SK-N-SH (cell line): ENCODE results near the gene C14orf93.

Source experiments
- CHD2 ChIP-seq: fragments of 150-350 bp; IDR thresholded peaks from 2 replicates; pipeline ENCODE4 v1.6.1; 2018; ENCODE audit warnings: low read length; ENCODE audit not compliant: partially characterized antibody
- EP300 ChIP-seq, 2 experiments: IDR thresholded peaks; 2 replicates each; pipeline versions ENCODE4 v1.4.0 to v1.6.1; 2012; ENCODE audit warnings: borderline replicate concordance in 1 of 2, low read depth in 1 of 2, low read length in 1 of 2
- FOXJ3 ChIP-seq: sonication (generic); formaldehyde crosslinking; IDR thresholded peaks from 2 replicates; pipeline ENCODE4 v1.5.1; 2020; ENCODE audit warnings: mild to moderate bottlenecking, missing genetic modification reagents
- JUND ChIP-seq: IDR thresholded peaks from 2 replicates; pipeline ENCODE4 v1.4.0; 2012
- MXI1 ChIP-seq: IDR thresholded peaks from 2 replicates; pipeline ENCODE4 v1.6.1; 2012; ENCODE audit warnings: mild to moderate bottlenecking, low read depth, low read length, improper control_type of control experiment
- NFIC ChIP-seq: IDR thresholded peaks from 2 replicates; pipeline ENCODE4 v1.4.0; 2012; ENCODE audit warnings: borderline replicate concordance
- POLR2AphosphoS5 ChIP-seq: IDR thresholded peaks from 2 replicates; pipeline ENCODE4 v1.6.1; 2012; ENCODE audit warnings: low read depth, low read length
- RAD21 ChIP-seq: IDR thresholded peaks from 2 replicates; pipeline ENCODE4 v1.6.1; 2012; ENCODE audit warnings: mild to moderate bottlenecking, low read length
- SIN3A ChIP-seq: IDR thresholded peaks from 2 replicates; pipeline ENCODE4 v1.6.1; 2012; ENCODE audit warnings: low read depth, mild to moderate bottlenecking, low read length, moderate library complexity, borderline replicate concordance
- TEAD4 ChIP-seq: IDR thresholded peaks from 2 replicates; pipeline ENCODE4 v1.4.0; 2012; ENCODE audit warnings: mild to moderate bottlenecking, borderline replicate concordance; ENCODE audit not compliant: insufficient read depth
- TF ChIP-seq, protein P1 (sequence below): IDR thresholded peaks from 2 replicates; pipeline ENCODE4 v1.6.1; 2012; ENCODE audit warnings: mild to moderate bottlenecking, low read depth, low read length, moderate library complexity
- TF ChIP-seq, protein P2 (sequence below): fragments of 200-600 bp; sonication (generic); IDR thresholded peaks from 2 replicates; pipeline ENCODE4 v1.6.1; 2017; ENCODE audit warnings: antibody characterized with exemption, mild to moderate bottlenecking, moderate library complexity
- TF ChIP-seq, protein P3 (sequence below): fragments of 150-350 bp; IDR thresholded peaks from 2 replicates; pipeline ENCODE4 v1.6.1; 2017; ENCODE audit warnings: antibody characterized with exemption, low read length, low read depth, borderline replicate concordance

DNA sequence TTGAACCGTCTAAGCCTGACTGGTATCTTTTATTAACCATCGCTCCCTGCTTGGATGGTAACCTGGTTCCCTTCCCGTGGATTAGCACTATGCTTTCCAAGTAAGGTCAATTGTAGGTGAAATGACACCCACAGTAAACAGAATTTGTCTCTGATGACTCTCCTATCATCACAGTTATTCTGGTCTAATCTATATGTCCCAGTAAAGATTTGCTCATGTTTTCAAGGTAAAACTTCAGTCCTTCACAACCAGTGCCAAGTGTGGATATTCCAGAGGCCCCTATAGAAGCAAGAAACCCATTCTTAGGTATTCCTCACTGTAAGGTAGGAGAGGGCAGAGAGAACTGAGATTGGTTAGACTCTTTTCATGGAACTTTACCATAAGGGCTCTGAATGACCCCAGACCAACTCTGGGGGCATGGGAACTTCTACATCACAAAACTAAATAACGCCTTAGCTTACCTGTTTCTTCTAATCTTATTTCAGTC, 43.1 kb downstream of the C14orf93 start:
- TF ChIP-seq, protein P1, sequence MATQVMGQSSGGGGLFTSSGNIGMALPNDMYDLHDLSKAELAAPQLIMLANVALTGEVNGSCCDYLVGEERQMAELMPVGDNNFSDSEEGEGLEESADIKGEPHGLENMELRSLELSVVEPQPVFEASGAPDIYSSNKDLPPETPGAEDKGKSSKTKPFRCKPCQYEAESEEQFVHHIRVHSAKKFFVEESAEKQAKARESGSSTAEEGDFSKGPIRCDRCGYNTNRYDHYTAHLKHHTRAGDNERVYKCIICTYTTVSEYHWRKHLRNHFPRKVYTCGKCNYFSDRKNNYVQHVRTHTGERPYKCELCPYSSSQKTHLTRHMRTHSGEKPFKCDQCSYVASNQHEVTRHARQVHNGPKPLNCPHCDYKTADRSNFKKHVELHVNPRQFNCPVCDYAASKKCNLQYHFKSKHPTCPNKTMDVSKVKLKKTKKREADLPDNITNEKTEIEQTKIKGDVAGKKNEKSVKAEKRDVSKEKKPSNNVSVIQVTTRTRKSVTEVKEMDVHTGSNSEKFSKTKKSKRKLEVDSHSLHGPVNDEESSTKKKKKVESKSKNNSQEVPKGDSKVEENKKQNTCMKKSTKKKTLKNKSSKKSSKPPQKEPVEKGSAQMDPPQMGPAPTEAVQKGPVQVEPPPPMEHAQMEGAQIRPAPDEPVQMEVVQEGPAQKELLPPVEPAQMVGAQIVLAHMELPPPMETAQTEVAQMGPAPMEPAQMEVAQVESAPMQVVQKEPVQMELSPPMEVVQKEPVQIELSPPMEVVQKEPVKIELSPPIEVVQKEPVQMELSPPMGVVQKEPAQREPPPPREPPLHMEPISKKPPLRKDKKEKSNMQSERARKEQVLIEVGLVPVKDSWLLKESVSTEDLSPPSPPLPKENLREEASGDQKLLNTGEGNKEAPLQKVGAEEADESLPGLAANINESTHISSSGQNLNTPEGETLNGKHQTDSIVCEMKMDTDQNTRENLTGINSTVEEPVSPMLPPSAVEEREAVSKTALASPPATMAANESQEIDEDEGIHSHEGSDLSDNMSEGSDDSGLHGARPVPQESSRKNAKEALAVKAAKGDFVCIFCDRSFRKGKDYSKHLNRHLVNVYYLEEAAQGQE: no peak
- TF ChIP-seq, protein P2, sequence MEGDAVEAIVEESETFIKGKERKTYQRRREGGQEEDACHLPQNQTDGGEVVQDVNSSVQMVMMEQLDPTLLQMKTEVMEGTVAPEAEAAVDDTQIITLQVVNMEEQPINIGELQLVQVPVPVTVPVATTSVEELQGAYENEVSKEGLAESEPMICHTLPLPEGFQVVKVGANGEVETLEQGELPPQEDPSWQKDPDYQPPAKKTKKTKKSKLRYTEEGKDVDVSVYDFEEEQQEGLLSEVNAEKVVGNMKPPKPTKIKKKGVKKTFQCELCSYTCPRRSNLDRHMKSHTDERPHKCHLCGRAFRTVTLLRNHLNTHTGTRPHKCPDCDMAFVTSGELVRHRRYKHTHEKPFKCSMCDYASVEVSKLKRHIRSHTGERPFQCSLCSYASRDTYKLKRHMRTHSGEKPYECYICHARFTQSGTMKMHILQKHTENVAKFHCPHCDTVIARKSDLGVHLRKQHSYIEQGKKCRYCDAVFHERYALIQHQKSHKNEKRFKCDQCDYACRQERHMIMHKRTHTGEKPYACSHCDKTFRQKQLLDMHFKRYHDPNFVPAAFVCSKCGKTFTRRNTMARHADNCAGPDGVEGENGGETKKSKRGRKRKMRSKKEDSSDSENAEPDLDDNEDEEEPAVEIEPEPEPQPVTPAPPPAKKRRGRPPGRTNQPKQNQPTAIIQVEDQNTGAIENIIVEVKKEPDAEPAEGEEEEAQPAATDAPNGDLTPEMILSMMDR: no peak
- TF ChIP-seq MXI1 (no peak), RAD21 (no peak), POLR2AphosphoS5 (no peak; the same call in 1 of the 2 replicates), JUND (no peak), NFIC (no peak), SIN3A (no peak), FOXJ3 (CRISPR knock-in tag) (no peak), TEAD4 (no peak), CHD2 (no peak), EP300 (IDR thresholded peaks at IDR 0.05; ENCODE audit: borderline replicate concordance in 1 of 2, low read depth in 1 of 2, low read length in 1 of 2) (no peak)
- TF ChIP-seq, protein P3, sequence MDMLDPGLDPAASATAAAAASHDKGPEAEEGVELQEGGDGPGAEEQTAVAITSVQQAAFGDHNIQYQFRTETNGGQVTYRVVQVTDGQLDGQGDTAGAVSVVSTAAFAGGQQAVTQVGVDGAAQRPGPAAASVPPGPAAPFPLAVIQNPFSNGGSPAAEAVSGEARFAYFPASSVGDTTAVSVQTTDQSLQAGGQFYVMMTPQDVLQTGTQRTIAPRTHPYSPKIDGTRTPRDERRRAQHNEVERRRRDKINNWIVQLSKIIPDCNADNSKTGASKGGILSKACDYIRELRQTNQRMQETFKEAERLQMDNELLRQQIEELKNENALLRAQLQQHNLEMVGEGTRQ: no peak
